HepG2 (cell line): ENCODE measurements around the gene PPP1R27. TPM values are rescaled to one million over a fixed set of nuclear protein-coding genes. Genes with fewer than 3 reads are reported as not detected.
A peak's percentile ranks its signal among the peaks of the same experiment; 100 is the strongest.

Experiments used
- ARHGAP35 ChIP-seq: sonication (generic); formaldehyde crosslinking; IDR thresholded peaks from 2 replicates; pipeline ENCODE4 v1.9.0; 2022; ENCODE audit warnings: mild to moderate bottlenecking, inconsistent platforms, moderate library complexity, missing genetic modification reagents, borderline replicate concordance
- ATF7-NPFF ChIP-seq: sonication (generic); formaldehyde crosslinking; IDR thresholded peaks from 2 replicates; pipeline ENCODE4 v1.8.1; 2023; ENCODE audit warnings: mild to moderate bottlenecking, low read depth, missing genetic modification reagents, moderate library complexity
- CHD2 ChIP-seq: IDR thresholded peaks from 2 replicates; pipeline ENCODE4 v1.6.1; 2011; ENCODE audit warnings: low read depth, low read length, improper control_type of control experiment
- DR1 ChIP-seq: sonication (generic); formaldehyde crosslinking; IDR thresholded peaks from 2 replicates; pipeline ENCODE4 v1.8.0; 2021; ENCODE audit warnings: mild to moderate bottlenecking, missing genetic modification reagents, inconsistent platforms
- FOXK1 ChIP-seq: sonication (generic); formaldehyde crosslinking; IDR thresholded peaks from 2 replicates; pipeline ENCODE4 v1.4.0; 2020; ENCODE audit warnings: low read depth, missing genetic modification reagents, borderline replicate concordance
- FOXP1 ChIP-seq, 2 experiments: fragments of 450-650 bp in 1 of 2; IDR thresholded peaks; 2 replicates each; pipeline ENCODE4 v1.6.1; 2017 to 2018; ENCODE audit warnings: antibody characterized with exemption in 1 of 2
- GZF1 ChIP-seq: sonication (generic); formaldehyde crosslinking; IDR thresholded peaks from 2 replicates; pipeline ENCODE4 v1.5.1; 2020; ENCODE audit warnings: mild to moderate bottlenecking, missing genetic modification reagents
- HIVEP1 ChIP-seq: sonication (generic); formaldehyde crosslinking; IDR thresholded peaks from 2 replicates; pipeline ENCODE4 v1.4.0; 2020; ENCODE audit warnings: mild to moderate bottlenecking, missing genetic modification reagents
- IKZF5 ChIP-seq: IDR thresholded peaks from 2 replicates; pipeline ENCODE4 v1.6.1; 2018; ENCODE audit warnings: missing genetic modification reagents, mild to moderate bottlenecking, missing compliant biosample characterization
- JUND ChIP-seq: sonication (generic); formaldehyde crosslinking; IDR thresholded peaks from 2 replicates; pipeline ENCODE4 v1.8.0; 2022; ENCODE audit warnings: mild to moderate bottlenecking, missing genetic modification reagents
- NFRKB ChIP-seq: fragments of 450-650 bp; IDR thresholded peaks from 2 replicates; pipeline ENCODE4 v1.6.1; 2017
- NKX3-1 ChIP-seq: sonication (generic); formaldehyde crosslinking; IDR thresholded peaks from 2 replicates; pipeline ENCODE4 v1.5.0; 2020; ENCODE audit warnings: missing genetic modification reagents
- PHF8 ChIP-seq: sonication (generic); formaldehyde crosslinking; IDR thresholded peaks from 2 replicates; pipeline ENCODE4 v1.5.0; 2020; ENCODE audit warnings: missing genetic modification reagents
- POLR2AphosphoS2 ChIP-seq: IDR thresholded peaks from 2 replicates; pipeline ENCODE4 v1.6.1; 2011; ENCODE audit warnings: low read depth, low read length, improper control_type of control experiment
- ZBTB42 ChIP-seq: sonication (generic); formaldehyde crosslinking; IDR thresholded peaks from 2 replicates; pipeline ENCODE4 v1.5.0; 2020; ENCODE audit warnings: mild to moderate bottlenecking, missing genetic modification reagents
- ZFP37 ChIP-seq: sonication (generic); formaldehyde crosslinking; IDR thresholded peaks from 2 replicates; pipeline ENCODE4 v1.4.0; 2020; ENCODE audit warnings: missing genetic modification reagents, borderline replicate concordance
- ZMYM4 ChIP-seq: sonication (generic); formaldehyde crosslinking; IDR thresholded peaks from 2 replicates; pipeline ENCODE4 v1.8.1; 2023; ENCODE audit warnings: mild to moderate bottlenecking, missing genetic modification reagents
- ZNF441 ChIP-seq: sonication (generic); formaldehyde crosslinking; IDR thresholded peaks from 2 replicates; pipeline ENCODE4 v1.7.0; 2021; ENCODE audit warnings: missing genetic modification reagents, borderline replicate concordance
- ZNF562 ChIP-seq: sonication (generic); formaldehyde crosslinking; IDR thresholded peaks from 2 replicates; pipeline ENCODE4 v1.8.0; 2022; ENCODE audit warnings: missing genetic modification reagents, borderline replicate concordance
- ZNF782 ChIP-seq: sonication (generic); formaldehyde crosslinking; IDR thresholded peaks from 2 replicates; pipeline ENCODE4 v1.4.0; 2020; ENCODE audit warnings: missing genetic modification reagents, mild to moderate bottlenecking, borderline replicate concordance
- ZNF816 ChIP-seq: sonication (generic); formaldehyde crosslinking; IDR thresholded peaks from 2 replicates; pipeline ENCODE4 v1.8.0; 2022; ENCODE audit warnings: missing genetic modification reagents, mild to moderate bottlenecking, borderline replicate concordance
- polyA plus RNA-seq, 8 experiments: library from polyadenylated mRNA; depleted of rRNA in 3 of 8; stranded (reverse) in 7 of 8; unstranded in 1 of 8; fragments of >200 nt; fragmentation: Illumina TruSeq in 4 of 8; extraction: Trizol in 4 of 8; gene quantifications; 2 replicates each; pipeline versions ENCODE4 v1.2.1 to v1.2.3, GENCODE V29; 2011 to 2016; ENCODE audit warnings: low read depth in 4 of 8, missing spikeins in 1 of 8, mixed read lengths in 1 of 8; ENCODE audit not compliant: insufficient read depth in 1 of 8
- total RNA-seq, 5 experiments: library from RNA; depleted of rRNA; stranded (reverse); fragments of >200 nt; fragmentation: Illumina TruSeq; extraction: Trizol; gene quantifications; 2 replicates each; pipeline ENCODE4 v1.2.3, GENCODE V29; 2016; ENCODE audit warnings: low read depth in 1 of 5
- TF ChIP-seq, protein P1 (sequence below): sonication (generic); formaldehyde crosslinking; IDR thresholded peaks from 2 replicates; pipeline ENCODE4 v1.8.1; 2023; ENCODE audit warnings: mild to moderate bottlenecking, missing genetic modification reagents, borderline replicate concordance
- TF ChIP-seq, protein P2 (sequence below): sonication (generic); formaldehyde crosslinking; IDR thresholded peaks from 2 replicates; pipeline ENCODE4 v1.4.0; 2020; ENCODE audit warnings: missing genetic modification reagents
- TF ChIP-seq, protein P3 (sequence below): sonication (generic); formaldehyde crosslinking; IDR thresholded peaks from 2 replicates; pipeline ENCODE4 v1.8.0; 2022; ENCODE audit warnings: missing genetic modification reagents, mild to moderate bottlenecking, moderate library complexity, borderline replicate concordance

PPP1R27 gene
- total and polyA plus RNA-seq, 2 of the 13 experiments (the other 11 are each of a cell fraction or from before 2014, with no cell fraction given), result 0.17 to 1.00 TPM

GRCh38 chr17:81860756-81861568 lies 26.1 kb upstream of the PPP1R27 start (continued):
- TF ChIP-seq ARHGAP35, result peak; percentile 84
- TF ChIP-seq ZNF816, result no peak; the same call in 1 of the 2 replicates
- peak; percentile 96 for TF ChIP-seq JUND (CRISPR knock-in tag)
- peak; percentile 33; the same call in 1 of the 2 replicates for TF ChIP-seq ZNF441 (CRISPR knock-in tag)
- TF ChIP-seq FOXP1 (IDR thresholded peaks at IDR 0.05), result no peak
- TF ChIP-seq FOXP1 (CRISPR knock-in tag; IDR thresholded peaks at IDR 0.05), result no peak
- TF ChIP-seq, protein P1, sequence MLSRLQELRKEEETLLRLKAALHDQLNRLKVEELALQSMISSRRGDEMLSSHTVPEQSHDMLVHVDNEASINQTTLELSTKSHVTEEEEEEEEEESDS (CRISPR knock-in tag), result no peak
- TF ChIP-seq ATF7-NPFF, result peak; percentile 85
- peak; percentile 54; the same call in 1 of the 2 replicates for TF ChIP-seq GZF1
- peak; percentile 98 for TF ChIP-seq DR1 (CRISPR knock-in tag)
- 0 out of 2 replicates have a peak, but pooled peaks have one; percentile 63 for TF ChIP-seq ZNF782 (CRISPR knock-in tag)
- TF ChIP-seq, protein P2, sequence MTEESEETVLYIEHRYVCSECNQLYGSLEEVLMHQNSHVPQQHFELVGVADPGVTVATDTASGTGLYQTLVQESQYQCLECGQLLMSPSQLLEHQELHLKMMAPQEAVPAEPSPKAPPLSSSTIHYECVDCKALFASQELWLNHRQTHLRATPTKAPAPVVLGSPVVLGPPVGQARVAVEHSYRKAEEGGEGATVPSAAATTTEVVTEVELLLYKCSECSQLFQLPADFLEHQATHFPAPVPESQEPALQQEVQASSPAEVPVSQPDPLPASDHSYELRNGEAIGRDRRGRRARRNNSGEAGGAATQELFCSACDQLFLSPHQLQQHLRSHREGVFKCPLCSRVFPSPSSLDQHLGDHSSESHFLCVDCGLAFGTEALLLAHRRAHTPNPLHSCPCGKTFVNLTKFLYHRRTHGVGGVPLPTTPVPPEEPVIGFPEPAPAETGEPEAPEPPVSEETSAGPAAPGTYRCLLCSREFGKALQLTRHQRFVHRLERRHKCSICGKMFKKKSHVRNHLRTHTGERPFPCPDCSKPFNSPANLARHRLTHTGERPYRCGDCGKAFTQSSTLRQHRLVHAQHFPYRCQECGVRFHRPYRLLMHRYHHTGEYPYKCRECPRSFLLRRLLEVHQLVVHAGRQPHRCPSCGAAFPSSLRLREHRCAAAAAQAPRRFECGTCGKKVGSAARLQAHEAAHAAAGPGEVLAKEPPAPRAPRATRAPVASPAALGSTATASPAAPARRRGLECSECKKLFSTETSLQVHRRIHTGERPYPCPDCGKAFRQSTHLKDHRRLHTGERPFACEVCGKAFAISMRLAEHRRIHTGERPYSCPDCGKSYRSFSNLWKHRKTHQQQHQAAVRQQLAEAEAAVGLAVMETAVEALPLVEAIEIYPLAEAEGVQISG (CRISPR knock-in tag), result peak; percentile 93
- TF ChIP-seq ZNF562, result no peak
- TF ChIP-seq PHF8 (CRISPR knock-in tag), result peak; percentile 97
- peak; percentile 70; the same call in 1 of the 2 replicates for TF ChIP-seq ZMYM4 (CRISPR knock-in tag)
- TF ChIP-seq, protein P3, sequence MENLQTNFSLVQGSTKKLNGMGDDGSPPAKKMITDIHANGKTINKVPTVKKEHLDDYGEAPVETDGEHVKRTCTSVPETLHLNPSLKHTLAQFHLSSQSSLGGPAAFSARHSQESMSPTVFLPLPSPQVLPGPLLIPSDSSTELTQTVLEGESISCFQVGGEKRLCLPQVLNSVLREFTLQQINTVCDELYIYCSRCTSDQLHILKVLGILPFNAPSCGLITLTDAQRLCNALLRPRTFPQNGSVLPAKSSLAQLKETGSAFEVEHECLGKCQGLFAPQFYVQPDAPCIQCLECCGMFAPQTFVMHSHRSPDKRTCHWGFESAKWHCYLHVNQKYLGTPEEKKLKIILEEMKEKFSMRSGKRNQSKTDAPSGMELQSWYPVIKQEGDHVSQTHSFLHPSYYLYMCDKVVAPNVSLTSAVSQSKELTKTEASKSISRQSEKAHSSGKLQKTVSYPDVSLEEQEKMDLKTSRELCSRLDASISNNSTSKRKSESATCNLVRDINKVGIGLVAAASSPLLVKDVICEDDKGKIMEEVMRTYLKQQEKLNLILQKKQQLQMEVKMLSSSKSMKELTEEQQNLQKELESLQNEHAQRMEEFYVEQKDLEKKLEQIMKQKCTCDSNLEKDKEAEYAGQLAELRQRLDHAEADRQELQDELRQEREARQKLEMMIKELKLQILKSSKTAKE (CRISPR knock-in tag), result peak; percentile 48; the same call in 1 of the 2 replicates
- peak; percentile 92 for TF ChIP-seq ZBTB42 (CRISPR knock-in tag)
- peak; percentile 92 for TF ChIP-seq HIVEP1 (CRISPR knock-in tag)
- TF ChIP-seq NKX3-1 (CRISPR knock-in tag), result no peak
- peak; percentile 66; the same call in 1 of the 2 replicates for TF ChIP-seq ZFP37
- TF ChIP-seq FOXK1 (CRISPR knock-in tag), result peak; percentile 96
- TF ChIP-seq IKZF5, result peak; percentile 89
- TF ChIP-seq NFRKB, result no peak
- peak; percentile 82; the same call in 1 of the 2 replicates for TF ChIP-seq POLR2AphosphoS2
- TF ChIP-seq CHD2, result peak; percentile 82; the same call in 1 of the 2 replicates
